Tibial nerve (tissue), 3 donors: Measurements from ENCODE around the gene RPLP2.

ENCODE experiments used
- POLR2A ChIP-seq, 2 donors: fragments of 450-650 bp; IDR thresholded peaks; one replicate each; pipeline ENCODE4 v1.6.1; 2017; ENCODE audit warnings: antibody characterized with exemption in 2 of 2, mild to moderate bottlenecking in 2 of 2, moderate library complexity in 2 of 2
- TF ChIP-seq, protein P1 (sequence below), 5 experiments: fragments of 200-600 bp in 3 of 5; fragments of 450-650 bp in 2 of 5; sonication (generic) in 3 of 5; IDR thresholded peaks; one replicate each; pipeline ENCODE4 v1.5.1; 2016 to 2019; ENCODE audit warnings: antibody characterized with exemption in 5 of 5, mild to moderate bottlenecking in 3 of 5, moderate library complexity in 2 of 5

DNA sequence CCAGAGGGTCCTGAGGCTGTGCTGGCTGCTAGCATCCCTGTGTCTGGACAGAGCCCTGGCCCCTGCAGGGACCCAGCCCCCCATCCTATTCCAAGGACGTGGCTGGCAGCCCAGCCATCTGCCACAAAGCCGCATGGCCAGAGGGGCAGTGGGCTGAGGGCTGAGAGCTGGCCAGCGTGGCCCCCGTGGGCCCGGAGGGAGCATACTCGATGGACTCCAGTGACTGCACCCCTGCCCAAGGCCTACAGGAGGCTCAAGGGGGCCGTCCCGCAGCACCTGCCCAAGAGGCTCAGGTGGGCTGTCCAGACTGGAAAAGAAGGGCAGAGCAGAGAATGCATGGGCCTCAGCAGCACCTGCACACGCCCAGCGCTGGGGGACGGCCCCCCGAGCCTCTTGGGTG lies 46.0 kb downstream of the RPLP2 start:
- TF ChIP-seq, protein P1, sequence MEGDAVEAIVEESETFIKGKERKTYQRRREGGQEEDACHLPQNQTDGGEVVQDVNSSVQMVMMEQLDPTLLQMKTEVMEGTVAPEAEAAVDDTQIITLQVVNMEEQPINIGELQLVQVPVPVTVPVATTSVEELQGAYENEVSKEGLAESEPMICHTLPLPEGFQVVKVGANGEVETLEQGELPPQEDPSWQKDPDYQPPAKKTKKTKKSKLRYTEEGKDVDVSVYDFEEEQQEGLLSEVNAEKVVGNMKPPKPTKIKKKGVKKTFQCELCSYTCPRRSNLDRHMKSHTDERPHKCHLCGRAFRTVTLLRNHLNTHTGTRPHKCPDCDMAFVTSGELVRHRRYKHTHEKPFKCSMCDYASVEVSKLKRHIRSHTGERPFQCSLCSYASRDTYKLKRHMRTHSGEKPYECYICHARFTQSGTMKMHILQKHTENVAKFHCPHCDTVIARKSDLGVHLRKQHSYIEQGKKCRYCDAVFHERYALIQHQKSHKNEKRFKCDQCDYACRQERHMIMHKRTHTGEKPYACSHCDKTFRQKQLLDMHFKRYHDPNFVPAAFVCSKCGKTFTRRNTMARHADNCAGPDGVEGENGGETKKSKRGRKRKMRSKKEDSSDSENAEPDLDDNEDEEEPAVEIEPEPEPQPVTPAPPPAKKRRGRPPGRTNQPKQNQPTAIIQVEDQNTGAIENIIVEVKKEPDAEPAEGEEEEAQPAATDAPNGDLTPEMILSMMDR (IDR thresholded peaks at IDR 0.05): no peak
- no peak for TF ChIP-seq POLR2A (IDR thresholded peaks at IDR 0.05)
